ENCODE measurements around the gene CEP57L1. TPM values are rescaled to one million over a fixed set of nuclear protein-coding genes. Genes with fewer than 3 reads are reported as not detected.

Gene CEP57L1
- total and polyA plus RNA-seq, 10 donors: 5.1 to 28.7 (median 12.4) TPM

DNA sequence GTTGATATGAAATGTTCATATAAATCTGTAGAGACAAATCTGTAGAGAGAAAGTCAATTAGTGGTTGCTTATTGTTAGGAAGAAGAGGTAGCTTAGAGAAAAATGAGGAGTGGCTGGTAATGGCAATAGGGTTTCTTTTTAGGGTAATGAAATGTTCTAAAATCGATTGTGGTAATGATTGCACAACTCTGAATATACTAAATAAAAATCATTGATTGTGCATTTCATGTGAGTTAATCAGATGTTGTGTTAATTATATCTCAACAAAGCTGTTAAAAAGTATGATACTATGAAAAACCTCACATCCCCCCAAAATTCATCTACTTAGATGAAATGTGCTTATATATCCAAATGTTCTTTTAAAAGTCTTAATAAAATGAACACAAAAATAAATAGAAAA, 84.2 kb downstream of the CEP57L1 start:
- Histone ChIP-seq H3K27ac (no peak overlapping the region), H3K4me1 (peaks cover 0 to 13% (median 0%) of the 10 kb centered on the region in 6 donors), H3K36me3 (no peaks in the 10 kb centered on the region), H3K4me3 (no peak overlapping the region), H3K9me3 (peaks cover 0 to 5% (median 0%) of the 10 kb centered on the region in 8 donors), H3K27me3 (replicated peaks in 1 of 7) (peaks cover 0 to 15% (median 0%) of the 10 kb centered on the region in 7 donors)
- intact Hi-C loops (cut with DNase I; ENCODE audit: low total_unique reads): no loop called here
- DNase-seq: no peak
- TF ChIP-seq CTCF (IDR thresholded peaks at IDR 0.05 in 8 of 11, conservative IDR thresholded peaks at IDR 0.05 in 3 of 11) (no peak), POLR2A (IDR thresholded peaks at IDR 0.05) (no peak), POLR2AphosphoS5 (IDR thresholded peaks at IDR 0.05) (no peak)
- WGBS, 5 donors: 63 to 81% (median 67%) methylated on average over 1 of the region's 1 CpG

GRCh38 chr6:109182578-109182977, 87.3 kb downstream of the CEP57L1 start:
- WGBS, 5 donors: 39 to 74% (median 66%) methylated on average over 2 of the region's 2 CpGs
- TF ChIP-seq POLR2AphosphoS5 (IDR thresholded peaks at IDR 0.05): no peak
- TF ChIP-seq POLR2A (IDR thresholded peaks at IDR 0.05): no peak
- TF ChIP-seq CTCF (IDR thresholded peaks at IDR 0.05 in 8 of 11, conservative IDR thresholded peaks at IDR 0.05 in 3 of 11): no peak
- intact Hi-C loops (cut with DNase I; ENCODE audit: low total_unique reads): no loop called here

GRCh38 chr6:109183109-109183650, 87.9 kb downstream of the CEP57L1 start:
- 5 to 25% (median 21%) methylated on average over 2 of the region's 2 CpGs for WGBS, 5 donors
- no peak for DNase-seq
- Histone ChIP-seq H3K27me3 (replicated peaks in 1 of 7) (peaks cover 0 to 3% (median 0%) of the 10 kb centered on the region in 7 donors), H3K36me3 (no peaks in the 10 kb centered on the region), H3K4me1 (peaks cover 0 to 19% (median 2%) of the 10 kb centered on the region in 6 donors), H3K4me3 (no peak overlapping the region), H3K27ac (no peak overlapping the region), H3K9me3 (peaks cover 0 to 5% (median 0%) of the 10 kb centered on the region in 8 donors)
- intact Hi-C loops (cut with DNase I; ENCODE audit: low total_unique reads): no loop called here
- TF ChIP-seq POLR2AphosphoS5 (IDR thresholded peaks at IDR 0.05) (no peak), CTCF (IDR thresholded peaks at IDR 0.05 in 8 of 11, conservative IDR thresholded peaks at IDR 0.05 in 3 of 11) (no peak), POLR2A (IDR thresholded peaks at IDR 0.05) (no peak)

More at GRCh38 chr6:109182578-109182977, 87.3 kb downstream of the CEP57L1 start:
- H3K36me3 ChIP-seq: no peaks in the 10 kb centered on the region
- H3K9me3 ChIP-seq: peaks cover 0 to 5% (median 0%) of the 10 kb centered on the region in 8 donors
- peaks cover 0 to 3% (median 0%) of the 10 kb centered on the region in 7 donors for H3K27me3 ChIP-seq (replicated peaks in 1 of 7)
- no peak overlapping the region for H3K27ac ChIP-seq
- no peak for DNase-seq
- no peak overlapping the region for H3K4me3 ChIP-seq
- peaks cover 0 to 13% (median 0%) of the 10 kb centered on the region in 6 donors for H3K4me1 ChIP-seq

- peaks cover 0 to 19% (median 2%) of the 10 kb centered on the region in 6 donors for H3K4me1 ChIP-seq
- intact Hi-C loops (cut with DNase I; ENCODE audit: low total_unique reads): loop anchor here (5.0 kb wide), 1 partner anchor 198 kb away; the partner anchor contains the start of gene CD164
- 51 to 65% (median 55%) methylated on average over 3 of the region's 3 CpGs for WGBS, 5 donors
- H3K27ac ChIP-seq: no peak overlapping the region
- no peaks in the 10 kb centered on the region for H3K9me3 ChIP-seq
- H3K4me3 ChIP-seq: no peak overlapping the region
- DNase-seq: no peak
- TF ChIP-seq CTCF (IDR thresholded peaks at IDR 0.05 in 8 of 11, conservative IDR thresholded peaks at IDR 0.05 in 3 of 11): no peak
- no peak for TF ChIP-seq POLR2AphosphoS5 (IDR thresholded peaks at IDR 0.05)
- TF ChIP-seq POLR2A (IDR thresholded peaks at IDR 0.05): no peak
- no peaks in the 10 kb centered on the region for H3K36me3 ChIP-seq
- H3K27me3 ChIP-seq (replicated peaks in 1 of 7): peaks cover 0 to 3% (median 0%) of the 10 kb centered on the region in 7 donors
These were observed 89.3 kb downstream of the CEP57L1 start for GRCh38 chr6:109184638-109185037.
